ENCODE data around the gene COL11A2.

Gene COL11A2

DNA sequence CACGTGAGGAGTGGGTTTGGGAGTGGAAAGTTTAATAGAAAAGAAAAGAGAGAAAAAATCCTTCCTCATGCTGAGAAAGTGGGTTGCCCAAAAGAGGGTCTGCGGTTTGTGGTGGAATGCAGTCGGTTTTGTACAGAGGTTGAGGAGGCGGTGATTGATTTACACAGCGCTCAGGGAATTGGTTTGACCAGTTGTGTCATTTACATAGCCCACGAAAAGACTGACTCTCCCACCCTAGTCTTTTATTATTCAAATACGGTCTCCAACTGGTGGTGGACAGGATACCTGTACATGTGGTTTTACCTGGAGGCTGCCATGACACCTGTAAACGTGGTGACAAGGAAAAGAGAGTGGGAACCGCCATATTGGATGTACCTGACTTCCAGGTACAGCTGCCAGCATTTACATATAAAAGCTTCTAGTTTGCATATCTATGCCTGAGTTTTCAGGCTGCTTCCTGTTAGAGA lies 74.4 kb downstream of the COL11A2 start:
- H3K4me3 ChIP-seq (ENCODE audit: low read depth, low read length) = no peak overlapping the region
- in situ Hi-C loops (cut with HindIII; ENCODE audit: low sequenced_read_pairs) = no loop called here
- TF ChIP-seq, protein P1, sequence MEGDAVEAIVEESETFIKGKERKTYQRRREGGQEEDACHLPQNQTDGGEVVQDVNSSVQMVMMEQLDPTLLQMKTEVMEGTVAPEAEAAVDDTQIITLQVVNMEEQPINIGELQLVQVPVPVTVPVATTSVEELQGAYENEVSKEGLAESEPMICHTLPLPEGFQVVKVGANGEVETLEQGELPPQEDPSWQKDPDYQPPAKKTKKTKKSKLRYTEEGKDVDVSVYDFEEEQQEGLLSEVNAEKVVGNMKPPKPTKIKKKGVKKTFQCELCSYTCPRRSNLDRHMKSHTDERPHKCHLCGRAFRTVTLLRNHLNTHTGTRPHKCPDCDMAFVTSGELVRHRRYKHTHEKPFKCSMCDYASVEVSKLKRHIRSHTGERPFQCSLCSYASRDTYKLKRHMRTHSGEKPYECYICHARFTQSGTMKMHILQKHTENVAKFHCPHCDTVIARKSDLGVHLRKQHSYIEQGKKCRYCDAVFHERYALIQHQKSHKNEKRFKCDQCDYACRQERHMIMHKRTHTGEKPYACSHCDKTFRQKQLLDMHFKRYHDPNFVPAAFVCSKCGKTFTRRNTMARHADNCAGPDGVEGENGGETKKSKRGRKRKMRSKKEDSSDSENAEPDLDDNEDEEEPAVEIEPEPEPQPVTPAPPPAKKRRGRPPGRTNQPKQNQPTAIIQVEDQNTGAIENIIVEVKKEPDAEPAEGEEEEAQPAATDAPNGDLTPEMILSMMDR (IDR thresholded peaks at IDR 0.05; ENCODE audit: low read depth, low read length) = no peak
- DNase-seq (ENCODE audit: low read depth, low spot score) = no peak

DNA sequence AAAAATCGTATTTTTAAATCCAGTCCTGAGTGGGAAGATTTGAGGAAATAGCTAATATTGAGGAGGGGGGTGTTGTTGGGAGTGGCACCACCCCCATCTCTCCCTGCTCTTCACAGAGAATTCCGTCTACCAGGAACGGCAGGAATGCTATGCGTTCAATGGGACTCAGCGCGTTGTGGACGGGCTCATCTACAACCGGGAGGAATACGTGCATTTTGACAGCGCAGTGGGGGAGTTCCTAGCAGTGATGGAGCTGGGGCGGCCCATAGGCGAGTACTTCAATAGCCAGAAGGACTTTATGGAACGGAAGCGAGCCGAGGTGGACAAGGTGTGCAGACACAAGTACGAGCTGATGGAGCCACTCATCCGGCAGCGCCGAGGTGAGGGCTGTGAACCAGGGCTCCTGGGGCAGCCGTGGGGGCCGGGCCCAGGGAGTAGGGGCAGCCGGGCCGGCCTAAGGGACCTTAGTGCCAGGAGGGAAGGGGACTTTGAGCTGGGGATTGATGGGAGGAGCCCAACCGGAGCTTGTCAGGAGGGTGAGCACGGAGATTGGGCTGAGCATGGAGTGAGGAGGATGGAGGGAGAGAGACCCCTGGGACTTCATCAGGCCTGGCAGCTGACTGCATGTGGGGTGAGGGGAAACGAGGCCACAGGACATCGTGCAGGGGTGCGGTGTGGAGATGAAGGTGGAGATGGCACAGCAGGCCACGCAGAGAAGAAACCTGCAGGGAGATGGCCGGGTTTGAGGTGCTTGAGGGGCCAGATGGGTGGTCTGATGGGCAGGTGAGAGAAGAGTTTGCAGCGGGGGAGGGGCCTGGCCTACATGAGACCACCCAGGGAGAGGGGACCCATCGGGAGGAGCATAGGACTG lies 75.2 kb downstream of the COL11A2 start:
- in situ Hi-C loops (cut with HindIII; ENCODE audit: low sequenced_read_pairs) = no loop called here
- no peak overlapping the region for H3K4me3 ChIP-seq (ENCODE audit: low read depth, low read length)
- TF ChIP-seq, protein P1 (IDR thresholded peaks at IDR 0.05; ENCODE audit: low read depth, low read length) = no peak
- DNase-seq (ENCODE audit: low read depth, low spot score) = no peak

DNA sequence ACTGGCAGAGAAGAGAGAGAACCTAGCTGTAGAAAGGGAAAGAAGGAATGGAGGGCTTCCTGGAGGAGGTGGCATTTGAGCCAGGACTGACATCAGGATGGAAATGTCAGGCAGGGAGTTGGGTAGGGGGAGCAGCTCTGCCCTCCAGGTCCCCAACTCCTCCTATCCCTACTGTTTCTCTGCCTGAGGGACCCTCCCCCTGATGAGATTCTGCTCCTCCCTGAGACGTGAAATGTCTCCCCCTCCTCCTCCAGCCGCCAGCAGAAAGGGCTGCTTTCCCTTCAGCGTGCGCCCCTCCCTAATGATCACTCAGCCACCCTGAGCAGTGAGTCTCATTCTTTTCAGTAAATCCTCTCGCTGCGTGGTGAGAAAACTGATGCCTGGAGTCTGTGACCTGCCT lies 75.8 kb downstream of the COL11A2 start:
- no peak for DNase-seq (ENCODE audit: low read depth, low spot score)
- no peak overlapping the region for H3K4me3 ChIP-seq (ENCODE audit: low read depth, low read length)
- TF ChIP-seq, protein P1 (IDR thresholded peaks at IDR 0.05; ENCODE audit: low read depth, low read length) = no peak
- in situ Hi-C loops (cut with HindIII; ENCODE audit: low sequenced_read_pairs) = no loop called here

DNA sequence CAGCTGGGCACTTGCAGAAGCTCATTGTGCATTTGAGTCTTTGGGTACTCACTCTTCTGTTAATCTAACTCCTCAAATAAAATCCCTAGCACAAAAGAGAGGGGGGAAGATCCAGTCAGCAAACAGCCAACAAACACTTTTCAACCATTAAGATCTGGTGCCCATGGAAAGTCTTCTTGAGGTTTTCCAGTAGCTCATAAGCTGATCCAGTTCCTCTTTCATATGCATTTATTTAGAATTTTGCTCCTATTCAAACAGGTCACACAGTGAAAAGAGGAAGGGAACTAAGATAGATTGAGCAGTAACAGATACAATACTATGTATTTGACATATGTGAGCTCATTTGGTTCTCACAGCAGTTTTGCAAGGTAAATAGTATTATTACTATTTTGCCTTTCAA lies 77.9 kb downstream of the COL11A2 start:
- TF ChIP-seq, protein P1 (IDR thresholded peaks at IDR 0.05; ENCODE audit: low read depth, low read length) = no peak

DNA sequence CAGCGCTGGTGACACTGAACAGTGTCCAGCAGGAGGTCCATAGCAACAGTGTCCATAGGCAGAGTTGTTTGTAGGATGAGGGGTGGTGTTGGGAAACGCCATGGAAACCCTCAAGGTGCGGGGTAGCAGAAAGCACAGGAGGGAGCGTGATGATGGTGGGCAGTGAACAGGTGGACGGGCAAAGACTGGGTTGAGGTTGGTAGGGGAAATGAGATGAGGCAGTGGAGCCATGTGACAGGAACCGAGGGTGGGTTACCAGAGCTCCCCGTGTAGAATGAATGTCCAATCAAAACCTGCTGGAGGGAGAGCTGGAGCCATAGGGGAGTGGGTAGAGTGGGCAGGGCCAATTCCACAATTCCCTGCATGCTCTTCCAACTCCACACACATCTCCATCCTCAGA lies 78.5 kb downstream of the COL11A2 start:
- no peak for DNase-seq (ENCODE audit: low read depth, low spot score)

More for the DNA sequence above, 77.9 kb downstream of the COL11A2 start:
- no peak overlapping the region for H3K4me3 ChIP-seq (ENCODE audit: low read depth, low read length)
- DNase-seq (ENCODE audit: low read depth, low spot score) = no peak
- in situ Hi-C loops (cut with HindIII; ENCODE audit: low sequenced_read_pairs) = no loop called here

More for the DNA sequence above, 78.5 kb downstream of the COL11A2 start:
- in situ Hi-C loops (cut with HindIII; ENCODE audit: low sequenced_read_pairs) = no loop called here
- TF ChIP-seq, protein P1 (IDR thresholded peaks at IDR 0.05; ENCODE audit: low read depth, low read length) = no peak
- H3K4me3 ChIP-seq (ENCODE audit: low read depth, low read length) = no peak overlapping the region
